Mesenchymal stem cell (in vitro differentiated cells and primary cell): ENCODE measurements around the gene SNRNP200.

Source experiments
- DNase-seq: peaks from one replicate; pipeline ENCODE4 v3.0.0-alpha.2; 2013
- H2AFZ ChIP-seq: one replicate; pipeline ENCODE4 v1.6.1; 2013; ENCODE audit warnings: low read depth, mild to moderate bottlenecking, control low read depth, inconsistent platforms, low read length, moderate library complexity
- H2AK5ac ChIP-seq: 2 replicates; pipeline ENCODE4 v1.6.1; 2013; ENCODE audit warnings: low read length, moderate library complexity, mild to moderate bottlenecking, inconsistent platforms; ENCODE audit not compliant: severe bottlenecking
- H2BK120ac ChIP-seq: one replicate; pipeline ENCODE4 v1.6.1; 2013; ENCODE audit warnings: low read depth, mild to moderate bottlenecking, inconsistent platforms, low read length, moderate library complexity
- H2BK12ac ChIP-seq, 2 experiments: one replicate each; pipeline ENCODE4 v1.6.1; 2013; ENCODE audit warnings: inconsistent platforms in 2 of 2, low read length in 2 of 2, mild to moderate bottlenecking in 2 of 2, moderate library complexity in 2 of 2, control low read depth in 1 of 2
- H2BK15ac ChIP-seq: one replicate; pipeline ENCODE4 v1.6.1; 2013; ENCODE audit warnings: mild to moderate bottlenecking, low read depth, inconsistent platforms; ENCODE audit not compliant: poor library complexity, severe bottlenecking
- H2BK5ac ChIP-seq: 2 replicates; pipeline ENCODE4 v1.6.1; 2013; ENCODE audit warnings: low read depth, mild to moderate bottlenecking, low read length, control low read depth, inconsistent platforms; ENCODE audit not compliant: poor library complexity, severe bottlenecking
- H3K14ac ChIP-seq, 2 experiments: one replicate each; pipeline ENCODE4 v1.6.1; 2013; ENCODE audit warnings: inconsistent platforms in 2 of 2, low read length in 2 of 2, control low read depth in 1 of 2, mild to moderate bottlenecking in 1 of 2, moderate library complexity in 1 of 2
- H3K18ac ChIP-seq, 2 experiments: one replicate each; pipeline ENCODE4 v1.6.1; 2013; ENCODE audit warnings: inconsistent platforms in 2 of 2, low read length in 2 of 2, control low read depth in 1 of 2, low read depth in 1 of 2, mild to moderate bottlenecking in 1 of 2
- H3K23ac ChIP-seq, 2 experiments: one replicate each; pipeline ENCODE4 v1.6.1; 2013; ENCODE audit warnings: inconsistent platforms in 2 of 2, low read length in 2 of 2, mild to moderate bottlenecking in 2 of 2, moderate library complexity in 2 of 2, control low read depth in 1 of 2
- H3K27ac ChIP-seq: 2 replicates; pipeline ENCODE4 v1.5.1; 2013; ENCODE audit warnings: mild to moderate bottlenecking, moderate library complexity, low read length, control low read depth, inconsistent platforms; ENCODE audit not compliant: poor library complexity, severe bottlenecking
- H3K27me3 ChIP-seq, 2 experiments: 2 replicates each; pipeline versions ENCODE4 v1.6.1 to v1.7.0; 2013; ENCODE audit warnings: low read length in 2 of 2, mild to moderate bottlenecking in 2 of 2, moderate library complexity in 2 of 2, control low read depth in 1 of 2, inconsistent platforms in 1 of 2; ENCODE audit not compliant: control insufficient read depth in 1 of 2, insufficient read depth in 1 of 2
- H3K36me3 ChIP-seq, 2 experiments: 2 replicates each; pipeline versions ENCODE4 v1.6.1 to v1.7.0; 2013; ENCODE audit warnings: low read length in 2 of 2, control low read depth in 1 of 2, inconsistent platforms in 1 of 2, low read depth in 1 of 2, mild to moderate bottlenecking in 1 of 2; ENCODE audit not compliant: insufficient read depth in 2 of 2, control insufficient read depth in 1 of 2
- H3K4ac ChIP-seq, 2 experiments: one replicate each; pipeline ENCODE4 v1.6.1; 2013; ENCODE audit warnings: inconsistent platforms in 2 of 2, low read length in 2 of 2, mild to moderate bottlenecking in 2 of 2, moderate library complexity in 2 of 2, control low read depth in 1 of 2, low read depth in 1 of 2
- H3K4me1 ChIP-seq: 2 replicates; pipeline ENCODE4 v1.6.1; 2013; ENCODE audit warnings: low read depth, low read length, control low read depth; ENCODE audit not compliant: control insufficient read depth, insufficient read depth
- H3K4me2 ChIP-seq: 2 replicates; pipeline ENCODE4 v1.6.1; 2013; ENCODE audit warnings: low read length, mild to moderate bottlenecking, inconsistent platforms; ENCODE audit not compliant: poor library complexity, severe bottlenecking
- H3K4me3 ChIP-seq, 2 experiments: 2 replicates each; pipeline versions ENCODE4 v1.5.1 to v1.7.0; 2013; ENCODE audit warnings: low read length in 2 of 2, mild to moderate bottlenecking in 2 of 2, control low read depth in 1 of 2, low read depth in 1 of 2; ENCODE audit not compliant: insufficient read depth in 1 of 2
- H3K79me1 ChIP-seq: replicated peaks from 2 replicates; pipeline ENCODE4 v1.6.1; 2013; ENCODE audit warnings: mild to moderate bottlenecking, control low read depth, low read length, inconsistent platforms; ENCODE audit not compliant: poor library complexity, severe bottlenecking
- H3K9ac ChIP-seq: 2 replicates; pipeline ENCODE4 v1.7.0; 2013; ENCODE audit warnings: mild to moderate bottlenecking, low read length, moderate library complexity
- H3K9me3 ChIP-seq: 2 replicates; pipeline ENCODE4 v1.7.0; 2013; ENCODE audit warnings: mild to moderate bottlenecking, low read length; ENCODE audit not compliant: control insufficient read depth
- H4K8ac ChIP-seq: one replicate; pipeline ENCODE4 v1.6.1; 2013; ENCODE audit warnings: inconsistent platforms, mild to moderate bottlenecking, low read length, moderate library complexity
- H4K91ac ChIP-seq: one replicate; pipeline ENCODE4 v1.6.1; 2013; ENCODE audit warnings: mild to moderate bottlenecking, low read length, inconsistent platforms
- WGBS: methylation state at CpG from one replicate; pipeline ENCODE4 v1.1.7; 2013; ENCODE audit warnings: mixed read lengths; 5-methylcytosine and 5-hydroxymethylcytosine counted together

Gene SNRNP200

GRCh38 chr2:96347395-96347794, 42.0 kb upstream of the SNRNP200 start:
- peaks cover 9 to 12% of the 10 kb centered on the region in 2 experiments for H3K36me3 ChIP-seq
- H2BK15ac ChIP-seq, result no peak overlapping the region
- no peak overlapping the region for H2AFZ ChIP-seq
- no peak overlapping the region for H2BK5ac ChIP-seq
- no peak overlapping the region for H4K91ac ChIP-seq
- H3K9ac ChIP-seq, result no peak overlapping the region
- H3K4me1 ChIP-seq, result peaks cover under 1% of the 10 kb centered on the region
- H3K27me3 ChIP-seq, result no peaks in the 10 kb centered on the region
- no peak overlapping the region for H2AK5ac ChIP-seq
- no peak for DNase-seq
- H2BK120ac ChIP-seq, result no peak overlapping the region
- no peak overlapping the region for H3K4ac ChIP-seq
- no peak overlapping the region for H4K8ac ChIP-seq
- no peak overlapping the region for H3K4me3 ChIP-seq
- no peak overlapping the region for H3K18ac ChIP-seq
- H3K27ac ChIP-seq, result no peak overlapping the region
- H3K23ac ChIP-seq, result no peak overlapping the region
- no peak overlapping the region for H3K4me2 ChIP-seq
- no peaks in the 10 kb centered on the region for H3K9me3 ChIP-seq
- peaks cover 28% of the 10 kb centered on the region for H3K79me1 ChIP-seq
- WGBS, result 90% methylated on average over 1 of the region's 1 CpG
- H2BK12ac ChIP-seq, result no peak overlapping the region
- no peak overlapping the region for H3K14ac ChIP-seq

GRCh38 chr2:96345868-96346462, 40.6 kb upstream of the SNRNP200 start:
- 98% methylated on average over 6 of the region's 6 CpGs for WGBS
- Histone ChIP-seq H3K27me3 (no peaks in the 10 kb centered on the region), H3K4ac (no peak overlapping the region)

DNA sequence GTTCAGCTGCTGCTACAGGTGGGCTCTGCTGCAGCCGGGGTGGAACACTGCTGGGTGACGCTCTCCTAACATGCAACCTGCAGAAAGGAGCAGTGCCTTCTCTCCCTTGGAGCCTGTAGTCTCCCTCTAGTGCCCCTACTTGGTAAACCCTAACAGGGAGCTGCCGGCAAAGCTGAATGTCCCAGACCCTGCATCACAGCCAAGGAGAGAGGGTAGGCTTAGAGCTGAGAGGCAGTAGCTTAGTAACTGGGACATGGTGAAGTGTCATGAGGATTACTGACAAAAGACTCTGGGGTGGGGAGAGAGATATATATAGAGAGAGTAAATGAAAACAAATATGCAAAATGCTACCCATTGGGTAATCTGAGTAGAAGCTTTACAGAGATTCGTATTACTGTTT, 40.1 kb upstream of the SNRNP200 start:
- Histone ChIP-seq H3K18ac (no peak overlapping the region), H3K27ac (no peak overlapping the region), H4K8ac (no peak overlapping the region), H3K36me3 (peaks cover 4 to 8% of the 10 kb centered on the region in 2 experiments), H4K91ac (no peak overlapping the region), H2BK12ac (no peak overlapping the region), H3K14ac (no peak overlapping the region), H2AK5ac (no peak overlapping the region), H2BK15ac (no peak overlapping the region), H2AFZ (no peak overlapping the region), H3K9ac (no peak overlapping the region), H3K79me1 (peaks cover 24% of the 10 kb centered on the region), H2BK5ac (no peak overlapping the region), H3K27me3 (no peaks in the 10 kb centered on the region), H3K9me3 (no peaks in the 10 kb centered on the region), H3K4ac (no peak overlapping the region), H3K4me3 (no peak overlapping the region), H3K23ac (no peak overlapping the region), H2BK120ac (no peak overlapping the region), H3K4me2 (no peak overlapping the region), H3K4me1 (peaks cover 9% of the 10 kb centered on the region)
- 87% methylated on average over 3 of the region's 4 CpGs for WGBS
- no peak for DNase-seq

More at GRCh38 chr2:96345868-96346462, 40.6 kb upstream of the SNRNP200 start:
- no peak overlapping the region for H2BK5ac ChIP-seq
- no peak overlapping the region for H4K8ac ChIP-seq
- peaks cover 7% of the 10 kb centered on the region for H3K4me1 ChIP-seq
- no peak overlapping the region for H4K91ac ChIP-seq
- H3K18ac ChIP-seq, result no peak overlapping the region
- H3K4me3 ChIP-seq, result no peak overlapping the region
- H3K23ac ChIP-seq, result no peak overlapping the region
- H3K4me2 ChIP-seq, result no peak overlapping the region
- H2AK5ac ChIP-seq, result no peak overlapping the region
- H3K9ac ChIP-seq, result no peak overlapping the region
- no peak overlapping the region for H2BK120ac ChIP-seq
- no peak overlapping the region for H2BK12ac ChIP-seq
- H3K79me1 ChIP-seq, result peaks cover 27% of the 10 kb centered on the region
- H3K27ac ChIP-seq, result no peak overlapping the region
- no peak for DNase-seq
- H3K14ac ChIP-seq, result no peak overlapping the region
- H3K36me3 ChIP-seq, result peaks cover 9 to 12% of the 10 kb centered on the region in 2 experiments
- no peak overlapping the region for H2BK15ac ChIP-seq
- no peak overlapping the region for H2AFZ ChIP-seq
- no peaks in the 10 kb centered on the region for H3K9me3 ChIP-seq

DNA sequence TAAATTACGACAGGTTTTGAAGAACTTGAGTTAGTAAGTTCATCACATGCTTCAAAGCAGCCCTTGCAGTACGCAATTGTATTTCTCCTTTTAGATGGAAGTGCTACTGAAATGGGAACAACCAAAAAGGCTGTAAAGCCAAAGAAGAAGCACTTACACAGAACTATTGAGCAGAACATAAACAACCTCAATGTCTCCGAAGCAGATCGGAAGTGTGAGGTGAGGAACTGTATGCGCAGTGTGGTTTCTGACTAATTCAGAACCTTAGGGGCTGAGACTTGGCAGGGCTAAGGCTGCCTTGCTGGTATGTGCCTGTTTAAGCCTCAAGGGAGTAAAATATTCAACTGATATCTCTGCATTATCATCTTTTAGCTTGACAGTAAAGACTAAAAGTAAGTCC, 38.7 kb upstream of the SNRNP200 start:
- Histone ChIP-seq H3K9ac (no peak overlapping the region), H3K9me3 (no peaks in the 10 kb centered on the region), H2AK5ac (no peak overlapping the region), H3K4me2 (no peak overlapping the region), H4K91ac (no peak overlapping the region), H3K36me3 (peaks cover 0 to 4% of the 10 kb centered on the region in 2 experiments), H3K27me3 (no peaks in the 10 kb centered on the region), H3K18ac (no peak overlapping the region), H2BK120ac (no peak overlapping the region), H2BK15ac (no peak overlapping the region), H4K8ac (no peak overlapping the region), H3K4ac (no peak overlapping the region), H3K4me1 (peaks cover 10% of the 10 kb centered on the region), H2BK5ac (no peak overlapping the region), H2BK12ac (no peak overlapping the region), H3K79me1 (peaks cover 25% of the 10 kb centered on the region), H2AFZ (no peak overlapping the region), H3K14ac (no peak overlapping the region), H3K27ac (no peak overlapping the region), H3K23ac (no peak overlapping the region), H3K4me3 (no peak overlapping the region)
- peak; percentile 27 for DNase-seq
- WGBS, result 96% methylated on average over 4 of the region's 5 CpGs
